Cardiac muscle cell (in vitro differentiated cells and primary cell): ENCODE results near the gene CCBE1. TPM values are rescaled to one million over a fixed set of nuclear protein-coding genes. Genes with fewer than 3 reads are reported as not detected.
A peak's percentile ranks its signal among the peaks of the same experiment; 100 is the strongest.

Source experiments
- DNase-seq, 2 donors: peaks; one replicate each; pipeline versions ENCODE4 v3.0.0 to v3.0.0-alpha.2; 2010 to 2017; ENCODE audit warnings: low read depth in 1 of 2, low spot score in 1 of 2
- H3K27ac ChIP-seq: fragments of 200-600 bp; sonication (generic); 2 replicates; pipeline ENCODE4 v1.5.1; 2016
- H3K27me3 ChIP-seq: fragments of 200-600 bp; sonication (generic); 2 replicates; pipeline ENCODE4 v1.6.0; 2016; ENCODE audit warnings: control low read depth
- H3K36me3 ChIP-seq: fragments of 200-600 bp; sonication (generic); 2 replicates; pipeline ENCODE4 v1.5.1; 2016; ENCODE audit warnings: control low read depth
- H3K4me1 ChIP-seq: fragments of 200-600 bp; sonication (generic); 2 replicates; pipeline ENCODE4 v1.8.1; 2017; ENCODE audit warnings: low read depth, mild to moderate bottlenecking, mixed run types
- H3K4me3 ChIP-seq: fragments of 200-600 bp; sonication (generic); 2 replicates; pipeline ENCODE4 v1.5.1; 2016; ENCODE audit warnings: mild to moderate bottlenecking
- H3K9me3 ChIP-seq: fragments of 200-600 bp; sonication (generic); 2 replicates; pipeline ENCODE4 v1.5.1; 2017; ENCODE audit warnings: low read depth, mild to moderate bottlenecking, control low read depth
- CTCF ChIP-seq: IDR thresholded peaks from 2 replicates; pipeline ENCODE4 v1.5.1; 2012; ENCODE audit warnings: low read depth, mild to moderate bottlenecking, low read length
- polyA plus RNA-seq: library from polyadenylated mRNA; unstranded; fragments of >200 nt; fragmentation: Nextera tagmentation; extraction: Ambion mirVana; gene quantifications from 2 replicates; pipeline ENCODE4 v1.2.1, GENCODE V29; 2016
- total RNA-seq: library from RNA; depleted of rRNA; stranded (reverse); fragments of >200 nt; gene quantifications from 2 replicates; pipeline ENCODE4 v1.2.3, GENCODE V29; 2016

The CCBE1 gene
- total and polyA plus RNA-seq, 2 experiments from 2014 or later, result 1.5 to 3.7 TPM

- peaks cover 13% of the 10 kb centered on the region for H3K4me1 ChIP-seq
- H3K4me3 ChIP-seq, result no peak overlapping the region
- no peak for DNase-seq
- TF ChIP-seq CTCF, result no peak
- no peaks in the 10 kb centered on the region for H3K9me3 ChIP-seq
- H3K27ac ChIP-seq, result no peak overlapping the region
- H3K36me3 ChIP-seq, result no peaks in the 10 kb centered on the region
- no peaks in the 10 kb centered on the region for H3K27me3 ChIP-seq
Measured at GRCh38 chr18:59509481-59510442, 187.5 kb downstream of the CCBE1 start.

GRCh38 chr18:59505356-59505755 is 191.9 kb downstream of the CCBE1 start:
- no peaks in the 10 kb centered on the region for H3K27me3 ChIP-seq

GRCh38 chr18:59502274-59503175 is 194.7 kb downstream of the CCBE1 start:
- peak; percentile 80 to 91 for DNase-seq
- Histone ChIP-seq H3K9me3 (no peaks in the 10 kb centered on the region), H3K4me3 (no peak overlapping the region), H3K4me1 (peaks cover 19% of the 10 kb centered on the region), H3K36me3 (no peaks in the 10 kb centered on the region), H3K27me3 (no peaks in the 10 kb centered on the region), H3K27ac (peak overlapping the region; percentile 8)
- TF ChIP-seq CTCF, result no peak

More at GRCh38 chr18:59505356-59505755, 191.9 kb downstream of the CCBE1 start:
- DNase-seq, result peak in 1 of 2 donors; percentile 41
- Histone ChIP-seq H3K36me3 (no peaks in the 10 kb centered on the region), H3K4me3 (no peak overlapping the region), H3K4me1 (peaks cover 22% of the 10 kb centered on the region), H3K9me3 (no peaks in the 10 kb centered on the region), H3K27ac (no peak overlapping the region)
- TF ChIP-seq CTCF, result no peak

- no peaks in the 10 kb centered on the region for H3K9me3 ChIP-seq
- no peak for TF ChIP-seq CTCF
- no peaks in the 10 kb centered on the region for H3K36me3 ChIP-seq
- no peak for DNase-seq
- peaks cover 19% of the 10 kb centered on the region for H3K4me1 ChIP-seq
- H3K27ac ChIP-seq, result peak overlapping the region; percentile 8
- H3K27me3 ChIP-seq, result no peaks in the 10 kb centered on the region
- no peak overlapping the region for H3K4me3 ChIP-seq
Measured at GRCh38 chr18:59501920-59502273, 195.3 kb downstream of the CCBE1 start.

GRCh38 chr18:59500765-59501164 is 196.5 kb downstream of the CCBE1 start:
- Histone ChIP-seq H3K4me1 (peaks cover 19% of the 10 kb centered on the region), H3K27me3 (no peaks in the 10 kb centered on the region), H3K4me3 (no peak overlapping the region), H3K27ac (no peak overlapping the region), H3K36me3 (no peaks in the 10 kb centered on the region), H3K9me3 (no peaks in the 10 kb centered on the region)
- no peak for DNase-seq
- no peak for TF ChIP-seq CTCF
